ENCODE results near the gene SEPSECS.
"Not testable (repeated sequence)": the region's sequence is repeated elsewhere in the genome, so short reads cannot be mapped to it uniquely, and the experiment has no call there.

Gene SEPSECS

GRCh38 chr4:25107827-25108516, 52.3 kb downstream of the SEPSECS start:
- DNase-seq = no peak

- DNase-seq = no peak
Measured at GRCh38 chr4:25106363-25107151, 53.7 kb downstream of the SEPSECS start.

- DNase-seq = no peak
Measured at GRCh38 chr4:25104591-25104990, 55.7 kb downstream of the SEPSECS start.

GRCh38 chr4:25103418-25103817, 56.8 kb downstream of the SEPSECS start:
- no peak for DNase-seq

- no peak for DNase-seq
Measured at GRCh38 chr4:25101836-25102235, 58.4 kb downstream of the SEPSECS start.

- no peak for DNase-seq
Measured at GRCh38 chr4:25100710-25101109, 59.5 kb downstream of the SEPSECS start.

GRCh38 chr4:25100021-25100555, 60.2 kb downstream of the SEPSECS start:
- DNase-seq = no peak

GRCh38 chr4:25098964-25099891, 61.0 kb downstream of the SEPSECS start:
- DNase-seq = no peak

- no peak for DNase-seq
Measured at GRCh38 chr4:25096981-25097443, 63.2 kb downstream of the SEPSECS start.

- no peak for DNase-seq
Measured at GRCh38 chr4:25096251-25096980, 63.8 kb downstream of the SEPSECS start.

GRCh38 chr4:25095837-25096236, 64.4 kb downstream of the SEPSECS start:
- DNase-seq = no peak

- DNase-seq = no peak
Measured at GRCh38 chr4:25092139-25092538, 68.1 kb downstream of the SEPSECS start.

GRCh38 chr4:25090516-25090915, 69.7 kb downstream of the SEPSECS start:
- no peak for DNase-seq

GRCh38 chr4:25089051-25089763, 71.0 kb downstream of the SEPSECS start:
- no peak for DNase-seq

- DNase-seq = no peak
Measured at GRCh38 chr4:25088093-25088952, 71.9 kb downstream of the SEPSECS start.

GRCh38 chr4:25085671-25086070, 74.6 kb downstream of the SEPSECS start:
- no peak for DNase-seq

- DNase-seq = not testable (repeated sequence)
Measured at GRCh38 chr4:25083441-25083840, 76.8 kb downstream of the SEPSECS start.

- no peak for DNase-seq
Measured at GRCh38 chr4:25081866-25082471, 78.3 kb downstream of the SEPSECS start.

GRCh38 chr4:25080571-25080970, 79.7 kb downstream of the SEPSECS start:
- DNase-seq = no peak

- no peak for DNase-seq
Measured at GRCh38 chr4:25078523-25078922, 81.7 kb downstream of the SEPSECS start.

Measured in NCI-H1930 (cell line).